ENCODE measurements around the gene ARMC5.
"Not testable (repeated sequence)": the region's sequence is repeated elsewhere in the genome, so short reads cannot be mapped to it uniquely, and the experiment has no call there.

Gene ARMC5

GRCh38 chr16:31435341-31436220 lies 23.7 kb upstream of the ARMC5 start:
- H3K36me3 ChIP-seq (ENCODE audit: control insufficient read depth in 1 of 2, insufficient read depth in 2 of 2, low read length in 2 of 2): no peaks in the 10 kb centered on the region
- H3K9ac ChIP-seq (ENCODE audit: low read depth in 1 of 2, low read length in 2 of 2): no peak overlapping the region
- no peaks in the 10 kb centered on the region for H3K27me3 ChIP-seq (ENCODE audit: control insufficient read depth in 1 of 2, insufficient read depth in 2 of 2, low read length in 2 of 2)
- no peaks in the 10 kb centered on the region for H3K9me3 ChIP-seq (ENCODE audit: control insufficient read depth in 1 of 2, low read length in 2 of 2)
- H3K4me1 ChIP-seq (ENCODE audit: control insufficient read depth in 1 of 2, insufficient read depth in 2 of 2, low read length in 2 of 2): no peaks in the 10 kb centered on the region
- H3K27ac ChIP-seq (ENCODE audit: low read depth, low read length): no peak overlapping the region
- H3K4me3 ChIP-seq (ENCODE audit: low read depth in 1 of 2, low read length in 2 of 2): no peak overlapping the region

DNA sequence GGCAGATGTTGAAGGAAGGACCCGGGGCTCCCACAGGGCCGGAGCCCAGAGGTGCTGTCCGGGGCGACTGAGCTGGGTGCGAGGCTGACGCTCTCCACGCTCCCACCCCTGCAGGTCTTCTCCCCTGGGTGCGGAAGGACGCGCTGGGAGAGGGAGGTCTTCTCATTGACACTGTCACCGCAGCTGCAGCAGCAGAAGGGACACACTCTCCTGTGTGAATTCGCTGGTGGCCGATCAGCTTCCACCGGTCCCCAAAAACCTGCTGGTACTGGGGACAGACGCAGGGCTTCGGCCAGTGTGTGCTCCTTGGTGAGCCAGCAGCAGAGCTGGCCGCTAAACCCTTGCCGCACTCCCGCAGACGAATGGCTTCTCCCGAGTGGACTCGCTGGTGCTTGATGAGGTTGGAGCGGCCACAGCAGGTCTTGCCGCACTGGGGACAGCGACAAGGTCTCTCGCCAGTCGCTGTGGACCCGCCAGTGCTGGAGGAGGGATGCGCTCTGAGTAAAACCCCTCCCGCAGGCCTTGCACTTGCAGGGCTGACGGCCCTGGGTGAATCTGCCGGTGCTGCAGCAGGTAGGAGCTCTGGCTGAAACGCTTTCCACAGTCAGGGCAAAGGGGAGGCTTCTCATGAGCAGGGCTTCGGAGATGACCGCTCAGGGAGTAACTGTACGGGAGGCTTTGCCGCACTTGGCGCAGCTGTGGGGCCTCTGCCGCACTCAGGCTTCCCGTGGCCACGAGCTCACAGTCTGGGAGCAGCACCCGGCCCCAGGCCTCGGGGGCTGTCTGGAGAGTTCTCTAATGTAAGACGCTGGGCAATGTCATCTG lies 22.9 kb upstream of the ARMC5 start:
- no peaks in the 10 kb centered on the region for H3K4me1 ChIP-seq (ENCODE audit: control insufficient read depth in 1 of 2, insufficient read depth in 2 of 2, low read length in 2 of 2)
- no peak overlapping the region for H3K4me3 ChIP-seq (ENCODE audit: low read depth in 1 of 2, low read length in 2 of 2)
- H3K36me3 ChIP-seq (ENCODE audit: control insufficient read depth in 1 of 2, insufficient read depth in 2 of 2, low read length in 2 of 2): no peaks in the 10 kb centered on the region
- H3K27me3 ChIP-seq (ENCODE audit: control insufficient read depth in 1 of 2, insufficient read depth in 2 of 2, low read length in 2 of 2): no peaks in the 10 kb centered on the region
- H3K9ac ChIP-seq (ENCODE audit: low read depth in 1 of 2, low read length in 2 of 2): no peak overlapping the region
- no peak overlapping the region for H3K27ac ChIP-seq (ENCODE audit: low read depth, low read length)
- no peaks in the 10 kb centered on the region for H3K9me3 ChIP-seq (ENCODE audit: control insufficient read depth in 1 of 2, low read length in 2 of 2)

DNA sequence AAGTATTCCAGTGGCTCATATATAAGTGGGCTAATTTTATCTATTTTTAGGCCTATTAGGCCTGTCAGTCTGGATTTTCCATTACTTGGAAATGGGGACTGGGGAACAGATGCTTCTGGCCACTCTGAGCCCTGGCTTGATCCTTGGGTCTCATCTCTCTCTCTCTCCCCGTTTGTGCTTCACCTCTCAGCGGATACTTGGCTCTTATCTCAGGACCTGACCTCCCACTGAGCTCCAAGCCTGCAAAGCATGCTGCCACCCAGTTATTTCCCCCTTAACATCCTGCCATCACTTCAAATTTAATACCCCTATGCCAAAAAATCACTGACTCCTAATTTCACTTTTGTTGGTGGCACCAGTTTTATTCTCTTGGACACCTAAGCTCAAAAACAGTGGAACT lies 20.9 kb upstream of the ARMC5 start:
- no peak overlapping the region for H3K9ac ChIP-seq (ENCODE audit: low read depth in 1 of 2, low read length in 2 of 2)
- no peaks in the 10 kb centered on the region for H3K9me3 ChIP-seq (ENCODE audit: control insufficient read depth in 1 of 2, low read length in 2 of 2)
- H3K27me3 ChIP-seq (ENCODE audit: control insufficient read depth in 1 of 2, insufficient read depth in 2 of 2, low read length in 2 of 2): no peaks in the 10 kb centered on the region
- no peaks in the 10 kb centered on the region for H3K36me3 ChIP-seq (ENCODE audit: control insufficient read depth in 1 of 2, insufficient read depth in 2 of 2, low read length in 2 of 2)
- no peak overlapping the region for H3K27ac ChIP-seq (ENCODE audit: low read depth, low read length)
- no peaks in the 10 kb centered on the region for H3K4me1 ChIP-seq (ENCODE audit: control insufficient read depth in 1 of 2, insufficient read depth in 2 of 2, low read length in 2 of 2)
- H3K4me3 ChIP-seq (ENCODE audit: low read depth in 1 of 2, low read length in 2 of 2): no peak overlapping the region

- H3K27me3 ChIP-seq (ENCODE audit: control insufficient read depth in 1 of 2, insufficient read depth in 2 of 2, low read length in 2 of 2); H3K9ac ChIP-seq (ENCODE audit: low read depth in 1 of 2, low read length in 2 of 2); H3K27ac ChIP-seq (ENCODE audit: low read depth, low read length); H3K4me3 ChIP-seq (ENCODE audit: low read depth in 1 of 2, low read length in 2 of 2); H3K36me3 ChIP-seq (ENCODE audit: control insufficient read depth in 1 of 2, insufficient read depth in 2 of 2, low read length in 2 of 2); H3K9me3 ChIP-seq (ENCODE audit: control insufficient read depth in 1 of 2, low read length in 2 of 2); H3K4me1 ChIP-seq (ENCODE audit: control insufficient read depth in 1 of 2, insufficient read depth in 2 of 2, low read length in 2 of 2): not testable (repeated sequence)
Observed at GRCh38 chr16:31439023-31439422, 20.3 kb upstream of the ARMC5 start.

DNA sequence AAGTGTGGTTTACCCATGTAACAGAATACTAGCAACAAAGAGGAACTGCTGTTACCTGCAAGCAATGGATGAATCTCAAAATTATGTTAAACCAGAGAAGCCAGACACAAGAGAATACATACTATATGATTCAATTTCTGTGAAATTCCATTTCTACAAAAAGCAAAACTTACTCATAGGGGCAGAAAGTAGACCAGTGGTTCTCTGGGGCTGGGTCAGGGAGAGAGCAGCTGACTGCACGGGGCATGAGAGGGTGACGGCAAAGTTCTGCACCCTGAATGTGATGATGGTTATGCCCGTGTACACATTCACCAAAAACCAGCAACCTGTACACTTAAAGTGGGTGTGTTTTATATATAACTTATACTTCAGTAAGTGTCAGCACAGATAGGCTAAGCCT lies 19.8 kb upstream of the ARMC5 start:
- Histone ChIP-seq H3K9ac (ENCODE audit: low read depth in 1 of 2, low read length in 2 of 2) (no peak overlapping the region), H3K4me3 (ENCODE audit: low read depth in 1 of 2, low read length in 2 of 2) (no peak overlapping the region), H3K9me3 (ENCODE audit: control insufficient read depth in 1 of 2, low read length in 2 of 2) (no peaks in the 10 kb centered on the region), H3K4me1 (ENCODE audit: control insufficient read depth in 1 of 2, insufficient read depth in 2 of 2, low read length in 2 of 2) (no peaks in the 10 kb centered on the region), H3K36me3 (ENCODE audit: control insufficient read depth in 1 of 2, insufficient read depth in 2 of 2, low read length in 2 of 2) (no peaks in the 10 kb centered on the region), H3K27me3 (ENCODE audit: control insufficient read depth in 1 of 2, insufficient read depth in 2 of 2, low read length in 2 of 2) (no peaks in the 10 kb centered on the region), H3K27ac (ENCODE audit: low read depth, low read length) (no peak overlapping the region)

GRCh38 chr16:31440516-31441184 lies 18.7 kb upstream of the ARMC5 start:
- H3K9me3 ChIP-seq (ENCODE audit: control insufficient read depth in 1 of 2, low read length in 2 of 2): no peaks in the 10 kb centered on the region
- H3K9ac ChIP-seq (ENCODE audit: low read depth in 1 of 2, low read length in 2 of 2): no peak overlapping the region
- H3K27me3 ChIP-seq (ENCODE audit: control insufficient read depth in 1 of 2, insufficient read depth in 2 of 2, low read length in 2 of 2): no peaks in the 10 kb centered on the region
- H3K4me1 ChIP-seq (ENCODE audit: control insufficient read depth in 1 of 2, insufficient read depth in 2 of 2, low read length in 2 of 2): no peaks in the 10 kb centered on the region
- H3K36me3 ChIP-seq (ENCODE audit: control insufficient read depth in 1 of 2, insufficient read depth in 2 of 2, low read length in 2 of 2): no peaks in the 10 kb centered on the region
- H3K27ac ChIP-seq (ENCODE audit: low read depth, low read length): no peak overlapping the region
- H3K4me3 ChIP-seq (ENCODE audit: low read depth in 1 of 2, low read length in 2 of 2): no peak overlapping the region

GRCh38 chr16:31441956-31442355 lies 17.3 kb upstream of the ARMC5 start:
- Histone ChIP-seq H3K9me3 (ENCODE audit: control insufficient read depth in 1 of 2, low read length in 2 of 2) (no peaks in the 10 kb centered on the region), H3K4me3 (ENCODE audit: low read depth in 1 of 2, low read length in 2 of 2) (no peak overlapping the region), H3K27me3 (ENCODE audit: control insufficient read depth in 1 of 2, insufficient read depth in 2 of 2, low read length in 2 of 2) (no peaks in the 10 kb centered on the region), H3K4me1 (ENCODE audit: control insufficient read depth in 1 of 2, insufficient read depth in 2 of 2, low read length in 2 of 2) (no peaks in the 10 kb centered on the region), H3K27ac (ENCODE audit: low read depth, low read length) (no peak overlapping the region), H3K9ac (ENCODE audit: low read depth in 1 of 2, low read length in 2 of 2) (no peak overlapping the region), H3K36me3 (ENCODE audit: control insufficient read depth in 1 of 2, insufficient read depth in 2 of 2, low read length in 2 of 2) (no peaks in the 10 kb centered on the region)

GRCh38 chr16:31445931-31446330 lies 13.4 kb upstream of the ARMC5 start:
- H3K9me3 ChIP-seq (ENCODE audit: control insufficient read depth in 1 of 2, low read length in 2 of 2); H3K27me3 ChIP-seq (ENCODE audit: control insufficient read depth in 1 of 2, insufficient read depth in 2 of 2, low read length in 2 of 2); H3K4me1 ChIP-seq (ENCODE audit: control insufficient read depth in 1 of 2, insufficient read depth in 2 of 2, low read length in 2 of 2); H3K27ac ChIP-seq (ENCODE audit: low read depth, low read length); H3K4me3 ChIP-seq (ENCODE audit: low read depth in 1 of 2, low read length in 2 of 2); H3K36me3 ChIP-seq (ENCODE audit: control insufficient read depth in 1 of 2, insufficient read depth in 2 of 2, low read length in 2 of 2); H3K9ac ChIP-seq (ENCODE audit: low read depth in 1 of 2, low read length in 2 of 2): not testable (repeated sequence)

- Histone ChIP-seq H3K9ac (ENCODE audit: low read depth in 1 of 2, low read length in 2 of 2) (no peak overlapping the region), H3K4me3 (ENCODE audit: low read depth in 1 of 2, low read length in 2 of 2) (no peak overlapping the region), H3K4me1 (ENCODE audit: control insufficient read depth in 1 of 2, insufficient read depth in 2 of 2, low read length in 2 of 2) (peaks cover 19 to 25% of the 10 kb centered on the region in 2 donors)
Observed at GRCh38 chr16:31451201-31451600, 8.1 kb upstream of the ARMC5 start.

More at GRCh38 chr16:31451201-31451600, 8.1 kb upstream of the ARMC5 start:
- Histone ChIP-seq H3K27ac (ENCODE audit: low read depth, low read length) (no peak overlapping the region), H3K9me3 (ENCODE audit: control insufficient read depth in 1 of 2, low read length in 2 of 2) (no peaks in the 10 kb centered on the region), H3K27me3 (ENCODE audit: control insufficient read depth in 1 of 2, insufficient read depth in 2 of 2, low read length in 2 of 2) (no peaks in the 10 kb centered on the region), H3K36me3 (ENCODE audit: control insufficient read depth in 1 of 2, insufficient read depth in 2 of 2, low read length in 2 of 2) (peaks cover 0 to 3% of the 10 kb centered on the region in 2 donors)

All from duodenal mucosa (tissue), 2 donors.